GM10266 (cell line): ENCODE data around the gene SMURF2.
"Not testable (repeated sequence)": the region's sequence is repeated elsewhere in the genome, so short reads cannot be mapped to it uniquely, and the experiment has no call there.

Experiments
- DNase-seq: peaks from one replicate; pipeline ENCODE4 v3.0.0; 2012; ENCODE audit errors: extremely low spot score
- TF ChIP-seq, protein P1 (sequence below): IDR thresholded peaks from 2 replicates; pipeline ENCODE4 v1.5.1; 2012; ENCODE audit warnings: mild to moderate bottlenecking, low read depth; ENCODE audit not compliant: control insufficient read depth, insufficient read depth; ENCODE audit errors: missing control alignments

SMURF2 gene

DNA sequence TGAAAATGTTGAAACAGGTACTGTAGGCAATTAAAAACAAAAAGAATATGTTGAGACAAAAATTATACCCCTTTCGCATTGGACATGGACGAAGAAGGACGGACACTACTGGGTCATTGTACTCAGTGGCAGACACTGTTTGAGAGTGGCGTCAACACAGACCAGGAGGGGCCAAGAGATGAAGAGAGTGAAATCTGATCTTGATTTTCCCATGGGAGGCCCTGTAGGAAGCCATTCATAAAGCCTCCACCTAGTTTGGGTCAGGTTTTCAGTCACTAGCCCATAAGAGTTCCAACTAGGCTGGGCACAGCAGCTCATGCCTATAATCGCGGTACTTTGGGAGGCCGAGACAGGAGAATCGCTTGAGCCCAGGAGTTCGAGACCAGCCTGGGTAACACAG is 23.6 kb upstream of the SMURF2 start:
- DNase-seq: no peak
- TF ChIP-seq, protein P1, sequence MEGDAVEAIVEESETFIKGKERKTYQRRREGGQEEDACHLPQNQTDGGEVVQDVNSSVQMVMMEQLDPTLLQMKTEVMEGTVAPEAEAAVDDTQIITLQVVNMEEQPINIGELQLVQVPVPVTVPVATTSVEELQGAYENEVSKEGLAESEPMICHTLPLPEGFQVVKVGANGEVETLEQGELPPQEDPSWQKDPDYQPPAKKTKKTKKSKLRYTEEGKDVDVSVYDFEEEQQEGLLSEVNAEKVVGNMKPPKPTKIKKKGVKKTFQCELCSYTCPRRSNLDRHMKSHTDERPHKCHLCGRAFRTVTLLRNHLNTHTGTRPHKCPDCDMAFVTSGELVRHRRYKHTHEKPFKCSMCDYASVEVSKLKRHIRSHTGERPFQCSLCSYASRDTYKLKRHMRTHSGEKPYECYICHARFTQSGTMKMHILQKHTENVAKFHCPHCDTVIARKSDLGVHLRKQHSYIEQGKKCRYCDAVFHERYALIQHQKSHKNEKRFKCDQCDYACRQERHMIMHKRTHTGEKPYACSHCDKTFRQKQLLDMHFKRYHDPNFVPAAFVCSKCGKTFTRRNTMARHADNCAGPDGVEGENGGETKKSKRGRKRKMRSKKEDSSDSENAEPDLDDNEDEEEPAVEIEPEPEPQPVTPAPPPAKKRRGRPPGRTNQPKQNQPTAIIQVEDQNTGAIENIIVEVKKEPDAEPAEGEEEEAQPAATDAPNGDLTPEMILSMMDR: no peak

DNA sequence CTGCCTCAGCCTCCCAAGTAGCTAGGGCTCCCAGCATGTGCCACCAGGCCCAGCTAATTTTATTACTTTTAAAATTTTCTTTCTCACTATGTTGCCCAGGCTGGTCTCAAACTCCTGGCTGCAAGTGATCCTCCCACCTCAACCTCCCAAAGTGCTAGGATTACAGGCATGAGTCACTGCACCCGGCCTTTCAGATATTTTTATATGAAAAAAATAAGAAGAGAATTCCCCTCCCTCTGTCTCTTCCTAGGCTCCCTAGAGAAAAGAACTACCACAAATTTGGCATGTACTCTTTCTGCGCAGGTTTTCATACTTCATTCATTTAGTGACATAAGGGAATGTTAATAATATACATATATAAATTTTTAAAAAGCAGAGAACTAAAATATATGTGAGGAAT is 21.7 kb upstream of the SMURF2 start:
- TF ChIP-seq, protein P1: no peak
- DNase-seq: no peak

DNA sequence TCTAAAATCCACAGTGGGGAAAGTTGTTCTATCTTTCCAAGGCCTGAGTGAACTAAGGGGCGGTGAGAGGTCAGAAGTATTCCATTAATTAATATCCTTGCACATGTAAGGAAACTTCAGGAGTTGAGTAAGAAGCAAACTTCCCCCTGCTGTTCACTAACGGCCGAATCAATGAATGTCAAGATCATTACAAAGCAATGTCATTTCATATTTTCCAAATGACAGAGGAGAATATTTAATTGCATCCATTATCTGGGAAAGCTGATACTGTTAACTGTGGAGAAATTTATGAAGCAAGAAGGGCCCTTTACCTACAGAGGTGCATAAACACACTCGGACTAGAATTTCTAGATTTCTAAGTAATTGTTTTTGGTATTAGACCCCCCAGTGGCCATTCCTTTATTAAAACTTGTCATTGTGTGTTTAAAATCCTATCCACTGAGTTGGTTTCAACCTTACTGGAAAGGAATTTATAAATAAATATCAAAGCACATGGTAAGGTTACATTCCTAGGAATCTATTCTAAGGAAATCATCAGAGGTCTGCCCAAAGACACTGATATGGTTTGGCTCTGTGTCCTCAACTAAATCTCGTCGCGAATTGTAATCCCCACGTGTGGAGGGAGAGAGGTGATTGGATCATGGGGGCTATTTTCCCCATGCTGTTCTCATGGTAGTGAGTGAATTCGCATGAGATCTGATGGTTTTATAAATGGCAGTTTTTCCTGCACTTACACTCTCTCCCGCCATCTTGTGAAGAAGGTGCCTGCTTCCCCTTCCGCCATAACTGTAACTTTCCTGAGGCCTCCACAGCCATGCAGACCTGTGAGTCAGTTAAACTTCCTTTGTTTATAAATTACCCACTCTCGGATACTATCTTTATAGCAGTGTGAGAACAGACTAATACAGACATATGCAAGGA is 20.4 kb upstream of the SMURF2 start:
- DNase-seq: no peak
- TF ChIP-seq, protein P1: no peak

DNA sequence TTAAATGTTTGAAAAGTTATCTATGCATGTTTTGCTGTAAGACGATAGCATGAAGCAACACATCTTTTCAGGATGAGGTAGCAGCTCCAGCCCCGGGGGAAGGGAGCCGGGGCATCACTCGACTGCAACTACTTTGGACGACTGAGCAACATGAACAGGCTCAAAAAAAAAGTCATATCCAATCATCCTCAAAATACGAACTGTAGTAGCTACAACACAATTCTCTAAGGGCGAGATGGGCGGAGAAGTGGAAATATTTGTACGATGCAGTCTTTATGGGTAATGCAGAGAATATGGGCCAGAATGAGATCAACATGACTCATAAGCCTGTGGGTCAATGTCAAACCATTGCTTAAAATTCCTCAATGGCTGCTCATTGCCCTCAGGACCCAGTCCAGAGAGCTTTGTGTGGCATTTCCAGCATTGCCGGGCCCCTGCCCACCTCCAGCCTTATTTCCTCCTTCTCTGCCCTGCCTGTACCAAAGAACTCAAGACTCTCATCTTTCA is 17.7 kb upstream of the SMURF2 start:
- no peak for DNase-seq
- TF ChIP-seq, protein P1: no peak

DNA sequence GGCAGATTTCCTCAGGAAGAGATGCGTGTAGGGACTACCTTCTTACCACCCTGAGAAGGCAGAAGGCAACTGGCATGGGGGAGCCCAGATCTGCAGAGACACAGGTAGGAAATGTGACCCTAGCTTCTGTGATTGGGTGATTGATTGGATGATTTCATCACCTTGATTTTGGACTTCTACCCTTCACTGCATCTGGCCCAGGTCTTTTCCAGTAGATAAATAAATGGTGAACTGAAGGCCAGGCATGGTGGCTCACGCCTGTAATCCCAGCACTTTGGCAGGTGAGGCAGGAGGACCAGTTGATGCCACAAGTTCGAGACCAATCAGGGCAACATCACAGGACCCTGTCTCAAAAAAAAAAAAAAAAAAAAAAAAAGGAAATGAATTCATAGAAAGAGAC is 14.7 kb upstream of the SMURF2 start:
- TF ChIP-seq, protein P1: no peak
- no peak for DNase-seq

DNA sequence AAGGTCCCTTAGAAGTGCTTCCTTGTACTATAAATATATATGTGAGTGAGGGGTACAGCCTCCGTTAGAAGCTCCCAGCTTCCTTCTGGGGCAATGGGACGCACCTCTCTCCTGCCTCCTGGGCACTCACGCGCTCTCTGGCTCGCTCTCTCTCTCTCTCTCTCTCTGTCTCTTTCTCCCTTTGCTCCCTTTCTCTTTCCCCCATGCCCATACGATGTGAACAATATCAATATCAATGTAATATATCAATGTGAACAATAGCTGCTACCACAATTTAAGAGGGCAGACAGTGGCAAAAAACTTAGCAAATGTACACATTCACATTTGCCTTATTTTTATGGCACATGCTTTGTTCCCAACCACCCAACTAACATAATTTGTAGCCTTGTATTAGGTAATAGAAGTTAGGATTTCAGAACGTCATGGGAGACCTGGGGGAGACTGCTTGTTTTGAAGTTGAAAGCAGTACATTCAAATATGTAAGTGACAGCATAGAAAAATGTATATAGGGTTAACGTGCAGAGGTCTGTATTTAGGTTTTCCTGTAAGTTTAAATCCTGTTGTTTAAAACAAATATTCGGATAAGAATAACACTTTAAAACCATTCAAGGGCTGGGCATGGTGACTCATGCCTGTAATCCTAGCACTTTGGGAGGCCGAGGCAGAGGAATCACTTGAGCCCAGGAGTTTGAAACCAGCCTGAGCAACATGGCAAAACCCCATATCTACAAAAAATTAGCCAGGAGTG is 8.9 kb upstream of the SMURF2 start:
- not testable (repeated sequence) for DNase-seq

DNA sequence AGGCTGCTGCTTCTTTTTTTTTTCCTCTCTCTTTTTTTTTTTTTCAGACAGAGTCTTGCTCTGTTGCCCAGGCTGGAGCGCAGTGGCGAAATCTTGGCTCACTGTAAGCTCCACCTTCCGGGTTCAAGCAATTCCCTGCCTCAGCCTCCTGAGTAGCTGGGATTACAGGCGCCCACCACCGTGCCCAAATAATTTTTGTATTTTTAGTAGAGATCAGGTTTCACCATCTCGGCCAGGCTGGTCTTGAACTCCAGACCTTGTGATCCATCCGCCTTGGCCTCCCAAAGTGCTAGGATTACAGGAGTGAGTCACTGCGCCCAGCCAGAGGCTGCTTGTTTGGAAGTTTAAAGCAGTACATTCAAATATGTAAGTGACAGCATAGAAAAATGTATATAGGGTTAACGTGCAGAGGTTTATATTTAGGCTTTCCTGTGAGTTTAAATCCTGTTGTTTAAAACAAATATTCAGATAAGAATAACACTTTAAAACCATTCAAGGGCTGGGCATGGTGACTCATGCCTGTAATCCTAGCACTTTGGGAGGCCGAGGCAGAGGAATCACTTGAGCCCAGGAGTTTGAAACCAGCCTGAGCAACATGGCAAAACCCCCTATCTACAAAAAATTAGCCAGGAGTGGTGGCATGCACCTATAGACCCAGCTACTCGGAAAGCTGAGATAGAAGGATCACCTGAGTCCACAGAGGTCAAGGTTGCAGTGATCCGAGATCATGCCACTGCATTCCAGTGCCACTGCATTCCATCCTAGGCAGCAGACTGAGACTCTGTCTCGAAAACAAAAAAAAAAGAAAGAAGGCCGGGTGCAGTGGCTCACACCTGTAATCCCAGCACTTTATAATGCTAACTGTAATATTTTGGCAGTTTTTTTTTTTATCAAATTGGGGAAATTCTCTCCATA is 6.0 kb upstream of the SMURF2 start:
- DNase-seq: not testable (repeated sequence)

DNA sequence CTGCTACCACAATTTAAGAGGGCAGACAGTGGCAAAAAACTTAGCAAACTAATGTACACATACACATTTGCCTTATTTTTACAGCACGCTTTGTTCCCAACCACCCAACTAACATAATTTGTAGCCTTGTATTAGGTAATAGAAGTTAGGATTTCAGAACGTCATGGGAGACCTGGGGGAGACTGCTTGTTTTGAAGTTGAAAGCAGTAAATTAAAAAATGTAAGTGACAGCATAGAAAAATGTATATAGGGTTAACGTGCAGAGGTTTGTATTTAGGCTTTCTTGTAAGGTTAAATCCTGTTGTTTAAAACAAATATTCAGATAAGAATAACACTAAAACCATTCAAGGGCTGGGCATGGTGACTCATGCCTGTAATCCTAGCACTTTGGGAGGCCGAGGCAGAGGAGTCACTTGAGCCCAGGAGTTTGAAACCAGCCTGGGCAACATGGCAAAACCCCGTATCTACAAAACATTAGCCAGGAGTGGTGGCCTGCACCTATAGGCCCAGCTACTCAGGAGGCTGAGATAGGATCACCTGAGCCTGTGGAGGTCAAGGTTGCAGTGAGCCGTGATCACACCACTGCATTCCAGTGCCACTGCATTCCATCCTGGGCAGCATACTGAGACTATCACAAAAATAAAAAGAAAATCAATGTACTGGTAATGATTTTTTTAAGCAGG is 2.3 kb upstream of the SMURF2 start:
- not testable (repeated sequence) for DNase-seq

DNA sequence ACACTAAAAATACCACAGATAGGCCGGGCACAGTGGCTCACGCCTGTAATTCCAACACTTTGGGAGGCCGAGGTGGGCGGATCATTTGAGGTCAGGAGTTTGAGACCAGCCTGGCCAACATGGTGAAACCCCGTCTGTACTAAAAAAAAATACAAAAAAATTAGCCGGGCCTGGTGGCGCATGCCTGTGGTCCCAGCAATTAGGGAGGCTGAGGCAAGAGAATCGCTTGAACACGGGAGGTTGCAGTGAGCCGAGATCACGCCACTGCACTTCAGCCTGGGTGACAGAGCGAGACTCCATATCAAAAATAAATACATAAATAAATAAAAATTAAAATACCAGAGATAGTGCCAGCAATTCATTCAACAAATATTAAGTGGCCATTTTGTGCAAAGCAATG is 1.7 kb upstream of the SMURF2 start:
- DNase-seq: not testable (repeated sequence)
